Right cardiac atrium (tissue), 5 donors: ENCODE measurements around the gene MAP1B. TPM values are rescaled to one million over a fixed set of nuclear protein-coding genes. Genes with fewer than 3 reads are reported as not detected.
A peak's percentile ranks its signal among the peaks of the same experiment; 100 is the strongest.

Experiments used
- ATAC-seq, 2 donors: fragments of 200-7000 bp; cut with Tn5 transposase; one replicate each; pipeline versions ENCODE4 v1.8.0 to v1.9.1; 2020; ENCODE audit warnings: moderate library complexity in 2 of 2, mild to moderate bottlenecking in 1 of 2
- DNase-seq, 3 donors: peaks; one replicate each; pipeline ENCODE4 v3.0.0-alpha.2; 2020
- H3K27ac ChIP-seq: one replicate; pipeline ENCODE4 v1.5.1; 2013; ENCODE audit warnings: mild to moderate bottlenecking, low read length, control low read depth, moderate library complexity
- H3K27me3 ChIP-seq: one replicate; pipeline ENCODE4 v1.6.1; 2013; ENCODE audit not compliant: control insufficient read depth, insufficient read depth
- H3K4me1 ChIP-seq: one replicate; pipeline ENCODE4 v1.6.1; 2013; ENCODE audit warnings: low read length; ENCODE audit not compliant: control insufficient read depth, insufficient read depth
- H3K4me3 ChIP-seq: one replicate; pipeline ENCODE4 v1.5.1; 2013; ENCODE audit warnings: low read length, control low read depth
- H3K9me3 ChIP-seq: one replicate; pipeline ENCODE4 v1.6.1; 2013; ENCODE audit warnings: low read length; ENCODE audit not compliant: control insufficient read depth
- WGBS: extraction: QIAGEN DNeasy Blood & Tissue Kit; methylation state at CpG from one replicate; pipeline ENCODE4 v1.1.7; 2013; 5-methylcytosine and 5-hydroxymethylcytosine counted together
- intact Hi-C, 4 donors: fragments of 100-400 bp; cut with DNase I; formaldehyde crosslinking; loops; one replicate each; pipeline versions ENCODE4 v1.11.0 to v1.14.0; 2022 to 2023
- polyA plus RNA-seq: library from polyadenylated mRNA; stranded (reverse); fragments of 200-250 nt; gene quantifications from one replicate; pipeline ENCODE4 v1.2.3, GENCODE V29; 2013
- total RNA-seq, 4 donors: library from RNA; stranded (reverse); fragmentation: NEBNext Ultra II Directional; extraction: Animal tissue kit (Norgen Biotek cat#: 25700); gene quantifications; one replicate each; pipeline ENCODE4 v1.2.1, GENCODE V29; 2021
- donor health status: healthy with polysubstance abuse.
- donor health status: DM: no; HTN: yes; CAD: no.
- donor health status: DM: no; HTN: no; CAD: no.
- donor health status: DM: no; HTN: yes; CAD: no; lungs with severe emphysema.
- donor health status: DM: yes; HTN: yes; CAD: no.

MAP1B gene
- total and polyA plus RNA-seq, 5 donors = 19.7 to 196 (median 94.9) TPM

DNA sequence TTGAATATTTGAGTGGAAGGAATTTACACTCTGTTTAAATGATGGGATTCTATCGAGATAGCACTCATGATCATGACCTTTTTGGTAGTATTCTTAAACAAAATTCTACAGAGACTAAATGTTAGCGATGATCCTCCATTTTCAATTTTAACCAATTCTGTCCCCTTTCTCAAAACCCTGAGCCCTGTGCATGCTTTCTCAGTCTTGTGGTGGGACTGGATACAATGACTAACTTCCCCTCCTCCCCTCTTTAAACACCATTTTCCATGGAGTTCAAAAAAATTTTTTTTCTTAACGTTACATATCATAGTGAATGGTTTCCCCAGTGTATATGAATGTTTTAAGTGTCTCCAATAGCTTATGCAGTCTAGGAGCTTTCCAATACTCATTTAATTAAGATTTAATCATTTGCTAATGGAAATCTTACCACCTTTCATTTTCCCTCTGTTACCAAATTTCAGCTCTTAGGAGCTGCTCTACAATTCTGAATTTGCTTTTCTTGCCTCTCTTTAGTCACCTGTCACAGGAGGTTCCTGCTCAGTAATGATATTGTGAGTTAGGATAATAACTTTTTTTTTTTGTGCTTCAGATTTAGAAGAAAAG lies 101.2 kb downstream of the MAP1B start:
- Histone ChIP-seq H3K9me3 (no peaks in the 10 kb centered on the region), H3K27me3 (no peaks in the 10 kb centered on the region), H3K27ac (no peak overlapping the region), H3K4me1 (peaks cover 9% of the 10 kb centered on the region), H3K4me3 (no peak overlapping the region)
- intact Hi-C loops = no loop called here
- no peak for DNase-seq
- WGBS = 92% methylated on average over 3 of the region's 3 CpGs
- no peak for ATAC-seq

GRCh38 chr5:72209147-72210115 lies 102.2 kb downstream of the MAP1B start:
- DNase-seq (no peak), ATAC-seq (no peak)
- Histone ChIP-seq H3K4me3 (no peak overlapping the region), H3K27me3 (no peaks in the 10 kb centered on the region), H3K27ac (peak overlapping the region; percentile 27), H3K4me1 (peaks cover 9% of the 10 kb centered on the region), H3K9me3 (no peaks in the 10 kb centered on the region)
- intact Hi-C loops = loop anchor here in 1 of 4 donors (10.0 kb wide), 1 partner anchor 55 kb away; no protein-coding TSS in a partner anchor
- WGBS = 76% methylated on average over 10 of the region's 10 CpGs

GRCh38 chr5:72210888-72211678 lies 103.8 kb downstream of the MAP1B start:
- intact Hi-C loops = loop anchor here in 1 of 4 donors (10.0 kb wide), 1 partner anchor 54 kb away; no protein-coding TSS in a partner anchor
- Histone ChIP-seq H3K27ac (peak overlapping the region; percentile 68), H3K9me3 (no peaks in the 10 kb centered on the region), H3K27me3 (no peaks in the 10 kb centered on the region), H3K4me3 (no peak overlapping the region), H3K4me1 (peaks cover 9% of the 10 kb centered on the region)
- DNase-seq (peak; percentile 72 to 86 (median 82)), ATAC-seq (peak; percentile 80 to 82)
- WGBS = 53% methylated on average over 6 of the region's 6 CpGs

- WGBS = 96% methylated on average over 2 of the region's 2 CpGs
- Histone ChIP-seq H3K4me3 (no peak overlapping the region), H3K4me1 (peaks cover 9% of the 10 kb centered on the region), H3K27me3 (no peaks in the 10 kb centered on the region), H3K27ac (no peak overlapping the region), H3K9me3 (no peaks in the 10 kb centered on the region)
- intact Hi-C loops = loop anchor here in 1 of 4 donors (10.0 kb wide), 1 partner anchor 53 kb away; no protein-coding TSS in a partner anchor
- ATAC-seq (no peak), DNase-seq (no peak)
These were observed 104.9 kb downstream of the MAP1B start for GRCh38 chr5:72212171-72212570.

- DNase-seq = no peak
- Histone ChIP-seq H3K4me3 (no peak overlapping the region), H3K9me3 (no peaks in the 10 kb centered on the region), H3K27me3 (no peaks in the 10 kb centered on the region), H3K27ac (no peak overlapping the region), H3K4me1 (peaks cover 9% of the 10 kb centered on the region)
- intact Hi-C loops = loop anchor here in 1 of 4 donors (10.0 kb wide), 1 partner anchor 51 kb away; no protein-coding TSS in a partner anchor
- WGBS = 98% methylated on average over 4 of the region's 4 CpGs
- ATAC-seq = no peak
These were observed 106.2 kb downstream of the MAP1B start for GRCh38 chr5:72213482-72213881.

- H3K4me1 ChIP-seq = peaks cover 9% of the 10 kb centered on the region
- 61% methylated on average over 4 of the region's 4 CpGs for WGBS
- no peak overlapping the region for H3K27ac ChIP-seq
- no peaks in the 10 kb centered on the region for H3K9me3 ChIP-seq
- intact Hi-C loops = loop anchor here in 1 of 4 donors (10.0 kb wide), 1 partner anchor 51 kb away; no protein-coding TSS in a partner anchor
- H3K27me3 ChIP-seq = no peaks in the 10 kb centered on the region
- no peak overlapping the region for H3K4me3 ChIP-seq
- DNase-seq = peak in 1 of 3 donors; percentile 33
- peak; percentile 38 to 54 for ATAC-seq
These were observed 106.9 kb downstream of the MAP1B start for GRCh38 chr5:72214168-72214567.

- H3K4me1 ChIP-seq = no peaks in the 10 kb centered on the region
These were observed 109.5 kb downstream of the MAP1B start for GRCh38 chr5:72216756-72217155.

GRCh38 chr5:72221099-72221498 lies 113.8 kb downstream of the MAP1B start:
- 94% methylated on average over 1 of the region's 1 CpG for WGBS
- no peak for ATAC-seq
- no peak for DNase-seq

More at GRCh38 chr5:72216756-72217155, 109.5 kb downstream of the MAP1B start:
- H3K27ac ChIP-seq = no peak overlapping the region
- no peaks in the 10 kb centered on the region for H3K9me3 ChIP-seq
- intact Hi-C loops = loop anchor here in 1 of 4 donors (10.0 kb wide), 1 partner anchor 48 kb away; no protein-coding TSS in a partner anchor
- ATAC-seq (no peak), DNase-seq (no peak)
- H3K27me3 ChIP-seq = no peaks in the 10 kb centered on the region
- WGBS = 85% methylated on average over 3 of the region's 3 CpGs
- no peak overlapping the region for H3K4me3 ChIP-seq

GRCh38 chr5:72221541-72221940 lies 114.3 kb downstream of the MAP1B start:
- ATAC-seq = no peak
- no peak for DNase-seq
- H3K4me1 ChIP-seq = no peaks in the 10 kb centered on the region
- H3K27me3 ChIP-seq = no peaks in the 10 kb centered on the region
- no peaks in the 10 kb centered on the region for H3K9me3 ChIP-seq
- 87% methylated on average over 4 of the region's 4 CpGs for WGBS
- intact Hi-C loops = no loop called here
- no peak overlapping the region for H3K4me3 ChIP-seq
- no peak overlapping the region for H3K27ac ChIP-seq

More at GRCh38 chr5:72221099-72221498, 113.8 kb downstream of the MAP1B start:
- Histone ChIP-seq H3K4me3 (no peak overlapping the region), H3K27me3 (no peaks in the 10 kb centered on the region), H3K27ac (no peak overlapping the region), H3K9me3 (no peaks in the 10 kb centered on the region), H3K4me1 (no peaks in the 10 kb centered on the region)
- intact Hi-C loops = no loop called here

GRCh38 chr5:72222521-72222920 lies 115.2 kb downstream of the MAP1B start:
- intact Hi-C loops = no loop called here
- no peak for DNase-seq
- no peak for ATAC-seq
- Histone ChIP-seq H3K27ac (no peak overlapping the region), H3K27me3 (no peaks in the 10 kb centered on the region), H3K9me3 (no peaks in the 10 kb centered on the region), H3K4me3 (no peak overlapping the region), H3K4me1 (no peaks in the 10 kb centered on the region)
- WGBS = 85% methylated on average over 1 of the region's 1 CpG
